ENCODE data around the gene GGA2. TPM values are rescaled to one million over a fixed set of nuclear protein-coding genes. Genes with fewer than 3 reads are reported as not detected.
A peak's percentile ranks its signal among the peaks of the same experiment; 100 is the strongest.
"Not testable (repeated sequence)": the region's sequence is repeated elsewhere in the genome, so short reads cannot be mapped to it uniquely, and the experiment has no call there.

GGA2 gene, protein sequence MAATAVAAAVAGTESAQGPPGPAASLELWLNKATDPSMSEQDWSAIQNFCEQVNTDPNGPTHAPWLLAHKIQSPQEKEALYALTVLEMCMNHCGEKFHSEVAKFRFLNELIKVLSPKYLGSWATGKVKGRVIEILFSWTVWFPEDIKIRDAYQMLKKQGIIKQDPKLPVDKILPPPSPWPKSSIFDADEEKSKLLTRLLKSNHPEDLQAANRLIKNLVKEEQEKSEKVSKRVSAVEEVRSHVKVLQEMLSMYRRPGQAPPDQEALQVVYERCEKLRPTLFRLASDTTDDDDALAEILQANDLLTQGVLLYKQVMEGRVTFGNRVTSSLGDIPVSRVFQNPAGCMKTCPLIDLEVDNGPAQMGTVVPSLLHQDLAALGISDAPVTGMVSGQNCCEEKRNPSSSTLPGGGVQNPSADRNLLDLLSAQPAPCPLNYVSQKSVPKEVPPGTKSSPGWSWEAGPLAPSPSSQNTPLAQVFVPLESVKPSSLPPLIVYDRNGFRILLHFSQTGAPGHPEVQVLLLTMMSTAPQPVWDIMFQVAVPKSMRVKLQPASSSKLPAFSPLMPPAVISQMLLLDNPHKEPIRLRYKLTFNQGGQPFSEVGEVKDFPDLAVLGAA
- total RNA-seq = 100 to 1,000 TPM; 111 to 118 TPM

DNA sequence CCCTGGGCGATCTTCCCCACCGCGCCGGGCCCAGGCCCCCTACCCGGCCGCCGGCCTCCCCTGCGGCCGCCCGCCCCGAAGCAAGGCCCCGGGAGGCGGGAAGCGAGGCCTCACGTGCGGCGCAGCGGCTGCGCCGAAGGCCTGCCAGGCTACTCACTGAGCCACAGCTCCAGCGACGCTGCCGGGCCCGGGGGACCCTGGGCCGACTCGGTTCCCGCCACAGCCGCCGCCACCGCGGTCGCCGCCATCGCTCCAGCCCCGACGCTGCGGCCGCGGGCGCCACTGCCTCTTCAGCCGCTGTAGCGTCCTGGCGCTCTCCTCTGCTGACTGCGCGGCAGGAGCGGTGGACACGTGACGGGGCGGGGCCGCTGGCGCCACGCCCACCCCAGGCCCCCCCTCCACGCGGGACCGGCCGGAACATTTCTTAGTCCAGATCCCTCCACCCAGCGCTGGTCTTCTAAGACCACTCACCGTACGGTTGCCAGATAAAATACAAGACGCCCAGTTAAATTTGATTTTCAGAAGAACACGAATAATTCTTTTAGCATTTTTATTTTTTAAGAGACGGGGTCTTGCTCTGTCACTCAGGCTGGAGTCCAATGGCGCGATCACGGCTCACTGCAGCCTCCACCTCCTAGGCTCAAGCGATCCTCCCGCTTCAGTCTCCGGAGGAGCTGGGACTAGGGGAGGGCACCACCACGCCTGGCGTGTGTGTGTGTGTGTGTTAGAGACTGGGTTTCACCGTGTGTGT, at the start of gene GGA2:
TSS of gene GGA2 (minus strand) at position 331 of the 751 bp plus-strand sequence. CDS start at position 248, 83 bp downstream.
- H3K9me3 Mint-ChIP-seq (ENCODE audit: insufficient read depth) = no peaks in the 10 kb centered on the region

DNA sequence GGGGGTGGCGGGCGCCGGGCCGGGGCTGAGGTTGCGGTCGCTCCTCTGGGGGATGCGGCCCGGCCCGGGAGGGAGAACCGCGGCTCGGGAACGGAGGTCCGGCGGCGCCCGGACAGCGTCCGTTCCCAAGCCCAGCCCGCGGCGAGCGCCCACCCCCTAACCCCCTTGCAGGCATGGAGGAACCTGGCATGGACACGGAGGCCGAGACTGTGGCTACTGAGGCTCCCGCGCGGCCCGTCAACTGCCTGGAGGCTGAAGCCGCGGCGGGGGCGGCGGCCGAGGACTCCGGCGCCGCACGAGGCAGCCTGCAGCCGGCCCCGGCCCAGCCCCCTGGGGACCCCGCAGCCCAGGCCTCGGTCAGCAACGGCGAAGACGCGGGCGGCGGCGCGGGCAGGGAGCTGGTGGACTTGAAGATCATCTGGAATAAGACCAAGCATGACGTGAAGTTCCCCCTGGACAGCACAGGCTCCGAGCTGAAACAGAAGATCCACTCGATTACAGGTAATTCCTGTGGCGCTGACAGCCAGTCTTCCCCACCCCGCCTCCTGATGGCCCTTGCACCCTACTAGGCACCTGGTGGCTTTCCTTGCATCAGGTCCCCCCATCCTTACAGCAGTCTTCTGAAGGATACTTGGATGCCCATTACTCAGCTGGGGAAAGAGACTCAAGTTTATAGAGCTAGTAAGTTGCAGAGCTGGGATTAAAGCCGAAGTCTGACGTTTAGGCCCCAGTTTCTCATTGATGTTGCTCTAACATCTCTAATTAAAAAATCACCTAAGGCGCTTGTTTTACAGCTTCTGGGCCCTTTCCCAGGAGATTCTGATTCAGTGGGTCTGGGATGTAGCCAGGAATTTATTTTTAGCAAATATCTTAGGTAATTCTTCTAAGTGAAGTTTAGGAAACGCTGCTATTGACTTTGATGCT, 47.7 kb upstream of the GGA2 start:
- H3K4me1 Mint-ChIP-seq (ENCODE audit: low read depth) = peaks cover 35% of the 10 kb centered on the region
- peaks cover 29% of the 10 kb centered on the region for H3K36me3 Mint-ChIP-seq (ENCODE audit: low read depth)
- ChIA-PET CTCF (interaction anchor here (1.0 to 2.4 kb wide), 9 partner anchors 17 to 122 kb away, joined by 3 to 12 read pairs (median 4); no protein-coding TSS in a partner anchor), POLR2A (interaction anchor here (0.6 to 1.5 kb wide), 8 partner anchors 11 to 122 kb away, joined by 3 to 4 read pairs (median 3); partner anchors contain the start of genes GGA2 and NDUFAB1)
- H3K4me3 Mint-ChIP-seq = peak overlapping the region; percentile 95
- H3K27ac Mint-ChIP-seq = peak overlapping the region; percentile 94
- peak; percentile 34 for DNase-seq
- no peak for ATAC-seq
- H3K9me3 Mint-ChIP-seq (ENCODE audit: insufficient read depth) = no peaks in the 10 kb centered on the region
- H3K27me3 Mint-ChIP-seq (ENCODE audit: low read depth) = no peaks in the 10 kb centered on the region

More for the DNA sequence above, at the start of gene GGA2:
- CTCF ChIA-PET = interaction anchor here (0.6 to 1.1 kb wide), 5 partner anchors 8 to 333 kb away, joined by 3 to 4 read pairs (median 3); no protein-coding TSS in a partner anchor
- H3K27me3 Mint-ChIP-seq (ENCODE audit: low read depth) = no peaks in the 10 kb centered on the region
- POLR2A ChIA-PET = interaction anchor here (0.7 to 1.4 kb wide), 4 partner anchors 12 to 115 kb away, joined by 3 read pairs; partner anchors contain the start of genes EARS2 and UBFD1
- DNase-seq (peak; percentile 83), ATAC-seq (peak; percentile 89)
- peak within 1 kb of the TSS; percentile 91 for H3K27ac Mint-ChIP-seq
- H3K36me3 Mint-ChIP-seq (ENCODE audit: low read depth) = peaks cover 38% of the 10 kb centered on the region
- H3K4me1 Mint-ChIP-seq (ENCODE audit: low read depth) = peaks cover 71% of the 10 kb centered on the region
- peak within 1 kb of the TSS; percentile 93 for H3K4me3 Mint-ChIP-seq

DNA sequence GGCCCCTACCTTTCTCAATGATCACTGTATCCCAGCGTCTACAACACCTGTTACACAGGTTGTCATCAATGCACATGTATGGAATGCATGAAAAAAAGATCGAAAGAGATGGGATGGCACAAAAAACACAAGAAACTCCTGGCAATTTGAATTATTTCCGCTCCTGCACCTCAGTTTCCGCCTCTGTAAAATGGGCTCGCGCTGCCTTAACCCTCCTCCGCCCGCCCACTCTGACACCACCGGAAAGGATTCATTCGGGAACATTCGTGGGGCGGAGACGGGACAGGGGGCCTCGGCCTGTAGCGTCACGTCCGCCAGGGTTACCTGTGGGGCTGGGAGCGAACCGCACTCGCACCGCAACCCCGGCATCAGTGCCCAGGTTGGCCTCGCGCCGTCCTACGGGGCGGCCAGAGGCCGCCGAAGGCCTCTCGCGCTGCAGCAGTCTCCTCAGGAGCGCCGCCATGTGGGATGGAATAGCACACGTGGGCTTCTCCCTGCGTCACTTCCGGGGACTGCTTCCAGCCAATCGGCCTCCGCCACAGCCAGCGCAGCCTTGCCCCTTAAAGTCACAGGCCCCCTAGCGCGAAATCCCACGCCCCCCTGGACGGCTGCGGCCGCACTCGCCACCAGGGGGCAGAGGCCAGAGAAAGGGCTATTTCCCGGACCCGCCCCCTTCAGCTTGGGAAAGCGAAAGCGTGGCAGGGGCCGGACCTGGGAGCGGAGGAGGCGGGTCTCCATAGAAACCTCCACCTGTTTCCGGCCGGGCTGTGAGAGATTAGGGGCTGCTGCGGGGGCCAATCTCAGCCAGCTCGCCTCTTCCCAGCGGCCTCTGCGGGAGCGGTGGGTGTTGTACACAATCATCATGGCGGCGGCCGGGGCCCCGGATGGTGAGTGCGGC, 46.8 kb upstream of the GGA2 start, which contains the start of the genes EARS2 and UBFD1:
TSS of gene EARS2 (minus strand) at position 470 of the 898 bp plus-strand sequence. CDS start at position 463, 7 bp downstream.
TSS of gene UBFD1 (plus strand) at position 847 of the 898 bp plus-strand sequence. CDS start at position 863, 16 bp downstream.
- ATAC-seq (peak; percentile 92), DNase-seq (peak; percentile 98)
- ChIA-PET POLR2A (interaction anchor here (0.6 to 1.5 kb wide), 6 partner anchors 23 to 123 kb away, joined by 3 read pairs; partner anchors contain the start of genes GGA2 and NDUFAB1), CTCF (interaction anchor here (1.0 to 2.4 kb wide), 6 partner anchors 18 to 121 kb away, joined by 3 to 12 read pairs (median 4); no protein-coding TSS in a partner anchor)
- Mint-ChIP-seq H3K27ac (peak within 1 kb of the TSS; percentile 94), H3K4me3 (peak within 1 kb of the TSS; percentile 95), H3K36me3 (ENCODE audit: low read depth) (peaks cover 22% of the 10 kb centered on the region), H3K4me1 (ENCODE audit: low read depth) (peaks cover 35% of the 10 kb centered on the region), H3K27me3 (ENCODE audit: low read depth) (no peaks in the 10 kb centered on the region), H3K9me3 (ENCODE audit: insufficient read depth) (no peaks in the 10 kb centered on the region)

DNA sequence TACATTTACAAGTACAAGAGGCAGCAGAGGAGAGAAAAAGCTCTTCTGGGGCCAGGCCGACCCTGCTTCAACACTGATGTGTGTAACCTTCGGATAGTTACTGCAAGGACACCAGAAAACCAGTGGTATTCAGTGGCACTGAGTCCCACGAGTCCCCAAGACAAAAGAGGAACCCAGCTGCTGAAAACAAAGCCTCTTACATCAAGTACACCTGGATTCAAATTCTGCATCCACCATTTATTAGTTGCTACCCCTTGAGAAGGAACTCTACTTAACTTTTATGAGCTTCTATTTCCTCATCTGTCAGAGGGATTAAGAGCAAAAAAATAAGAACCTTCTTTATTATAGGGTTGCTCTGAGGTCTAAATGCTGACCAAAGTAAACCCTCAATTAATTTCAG, 44.2 kb upstream of the GGA2 start:
- POLR2A ChIA-PET = interaction anchor here (0.7 kb wide), 1 partner anchor 1590 kb away, joined by 3 read pairs; no protein-coding TSS in a partner anchor
- peaks cover 21% of the 10 kb centered on the region for H3K36me3 Mint-ChIP-seq (ENCODE audit: low read depth)
- CTCF ChIA-PET = interaction anchor here (0.7 to 2.1 kb wide), 4 partner anchors 10 to 119 kb away, joined by 3 to 13 read pairs (median 6); partner anchors contain the start of gene NDUFAB1
- H3K27ac Mint-ChIP-seq = no peak overlapping the region
- no peak overlapping the region for H3K4me3 Mint-ChIP-seq
- ATAC-seq = no peak
- no peaks in the 10 kb centered on the region for H3K27me3 Mint-ChIP-seq (ENCODE audit: low read depth)
- peaks cover 27% of the 10 kb centered on the region for H3K4me1 Mint-ChIP-seq (ENCODE audit: low read depth)
- no peaks in the 10 kb centered on the region for H3K9me3 Mint-ChIP-seq (ENCODE audit: insufficient read depth)
- no peak for DNase-seq

DNA sequence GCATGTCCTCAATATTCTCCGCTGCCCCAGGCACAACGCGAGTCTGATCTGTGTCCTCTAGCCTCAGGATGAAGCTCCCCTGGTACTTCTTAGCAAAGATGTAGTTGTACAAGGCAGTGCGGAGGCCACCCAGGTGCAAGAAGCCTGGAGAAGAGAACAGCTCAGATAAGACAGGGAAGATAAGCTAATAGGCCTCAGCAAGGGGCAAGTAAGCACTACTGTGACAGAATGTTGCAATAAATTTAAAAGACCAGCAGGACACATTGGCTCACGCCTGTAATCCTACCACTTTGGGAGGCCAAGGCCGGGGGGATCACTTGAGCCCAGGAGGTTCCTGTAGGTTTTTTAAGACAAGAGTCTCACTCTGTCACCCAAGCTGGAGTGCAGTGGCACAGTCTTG, 41.9 kb upstream of the GGA2 start:
- DNase-seq (no peak), ATAC-seq (no peak)
- Mint-ChIP-seq H3K4me1 (ENCODE audit: low read depth) (peaks cover 17% of the 10 kb centered on the region), H3K36me3 (ENCODE audit: low read depth) (peaks cover 24% of the 10 kb centered on the region), H3K27ac (no peak overlapping the region), H3K9me3 (ENCODE audit: insufficient read depth) (no peaks in the 10 kb centered on the region), H3K4me3 (no peak overlapping the region), H3K27me3 (ENCODE audit: low read depth) (no peaks in the 10 kb centered on the region)
- ChIA-PET POLR2A (no interaction called here), CTCF (no interaction called here)

DNA sequence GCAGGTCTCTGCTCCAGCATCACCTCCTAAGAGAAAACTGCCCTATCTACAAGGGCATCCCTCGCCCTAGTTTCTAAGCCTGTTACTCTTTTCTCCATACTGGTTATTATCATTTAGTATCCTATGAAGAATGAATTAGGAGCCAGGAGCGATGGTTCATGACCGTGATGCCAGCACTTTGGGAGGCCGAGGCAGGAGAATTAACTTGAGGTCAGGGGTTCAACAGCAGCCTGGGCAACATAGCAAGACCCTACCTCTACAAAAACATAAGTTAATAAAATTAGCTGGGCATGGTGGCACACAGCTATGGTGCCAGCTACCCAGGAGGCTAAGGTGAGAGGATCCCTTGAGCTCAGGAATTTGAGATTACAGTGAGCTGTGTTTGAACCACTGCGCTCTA, 39.6 kb upstream of the GGA2 start:
- no peaks in the 10 kb centered on the region for H3K9me3 Mint-ChIP-seq (ENCODE audit: insufficient read depth)
- H3K27me3 Mint-ChIP-seq (ENCODE audit: low read depth) = no peaks in the 10 kb centered on the region
- ChIA-PET POLR2A (no interaction called here), CTCF (no interaction called here)
- H3K36me3 Mint-ChIP-seq (ENCODE audit: low read depth) = peaks cover 27% of the 10 kb centered on the region
- DNase-seq (no peak), ATAC-seq (no peak)
- no peak overlapping the region for H3K27ac Mint-ChIP-seq
- H3K4me1 Mint-ChIP-seq (ENCODE audit: low read depth) = peaks cover 3% of the 10 kb centered on the region
- H3K4me3 Mint-ChIP-seq = no peak overlapping the region

DNA sequence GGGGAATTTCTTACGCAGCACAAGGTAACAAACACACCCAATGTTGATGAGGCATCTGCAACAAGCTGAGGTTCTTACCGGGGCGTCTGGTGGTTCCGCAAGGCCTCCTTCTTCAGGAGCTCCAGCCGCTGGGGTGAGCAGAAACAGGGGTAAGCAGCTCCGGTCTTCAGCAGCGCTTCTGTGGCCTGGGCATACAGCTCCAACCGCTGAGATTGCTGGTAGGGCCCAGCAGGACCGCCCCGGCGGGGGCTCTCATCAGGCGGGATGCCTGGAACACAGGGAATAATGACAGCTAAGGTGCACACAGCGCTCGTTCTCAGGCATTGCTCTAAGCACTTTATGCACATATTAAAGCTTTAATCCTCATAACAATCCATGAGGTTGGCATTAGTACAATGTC, 34.1 kb upstream of the GGA2 start:
- H3K9me3 Mint-ChIP-seq (ENCODE audit: insufficient read depth) = no peaks in the 10 kb centered on the region
- H3K36me3 Mint-ChIP-seq (ENCODE audit: low read depth) = peaks cover 31% of the 10 kb centered on the region
- no peak overlapping the region for H3K4me3 Mint-ChIP-seq
- ATAC-seq (no peak), DNase-seq (no peak)
- ChIA-PET CTCF (interaction anchor here (0.7 kb wide), 1 partner anchor 10 kb away, joined by 3 read pairs; no protein-coding TSS in a partner anchor), POLR2A (no interaction called here)
- H3K27me3 Mint-ChIP-seq (ENCODE audit: low read depth) = no peaks in the 10 kb centered on the region
- no peaks in the 10 kb centered on the region for H3K4me1 Mint-ChIP-seq (ENCODE audit: low read depth)
- no peak overlapping the region for H3K27ac Mint-ChIP-seq

DNA sequence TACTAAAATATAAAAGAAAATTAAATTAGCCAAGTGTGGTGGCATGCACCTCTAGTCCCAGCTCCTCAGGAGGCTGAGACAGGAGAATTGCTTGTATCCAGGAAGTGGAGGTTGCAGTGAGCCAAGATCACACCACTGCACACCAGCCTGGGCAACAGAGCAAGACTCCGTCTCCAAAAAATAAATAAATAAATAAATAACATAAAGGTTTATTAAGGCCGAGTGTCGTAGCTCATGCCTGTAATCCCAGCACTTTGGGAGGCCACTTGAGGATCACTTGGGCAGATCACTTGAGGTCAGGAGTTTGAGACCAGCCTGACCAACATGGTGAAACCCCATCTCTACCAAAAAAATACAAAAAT, 30.5 kb upstream of the GGA2 start:
- ATAC-seq; H3K27ac Mint-ChIP-seq; POLR2A ChIA-PET; H3K4me1 Mint-ChIP-seq (ENCODE audit: low read depth); H3K9me3 Mint-ChIP-seq (ENCODE audit: insufficient read depth); DNase-seq; H3K27me3 Mint-ChIP-seq (ENCODE audit: low read depth); H3K4me3 Mint-ChIP-seq: not testable (repeated sequence)
- CTCF ChIA-PET = interaction anchor here (0.9 to 1.0 kb wide), 2 partner anchors 8 to 22 kb away, joined by 3 read pairs; no protein-coding TSS in a partner anchor
- peaks cover 25% of the 10 kb centered on the region for H3K36me3 Mint-ChIP-seq (ENCODE audit: low read depth)

DNA sequence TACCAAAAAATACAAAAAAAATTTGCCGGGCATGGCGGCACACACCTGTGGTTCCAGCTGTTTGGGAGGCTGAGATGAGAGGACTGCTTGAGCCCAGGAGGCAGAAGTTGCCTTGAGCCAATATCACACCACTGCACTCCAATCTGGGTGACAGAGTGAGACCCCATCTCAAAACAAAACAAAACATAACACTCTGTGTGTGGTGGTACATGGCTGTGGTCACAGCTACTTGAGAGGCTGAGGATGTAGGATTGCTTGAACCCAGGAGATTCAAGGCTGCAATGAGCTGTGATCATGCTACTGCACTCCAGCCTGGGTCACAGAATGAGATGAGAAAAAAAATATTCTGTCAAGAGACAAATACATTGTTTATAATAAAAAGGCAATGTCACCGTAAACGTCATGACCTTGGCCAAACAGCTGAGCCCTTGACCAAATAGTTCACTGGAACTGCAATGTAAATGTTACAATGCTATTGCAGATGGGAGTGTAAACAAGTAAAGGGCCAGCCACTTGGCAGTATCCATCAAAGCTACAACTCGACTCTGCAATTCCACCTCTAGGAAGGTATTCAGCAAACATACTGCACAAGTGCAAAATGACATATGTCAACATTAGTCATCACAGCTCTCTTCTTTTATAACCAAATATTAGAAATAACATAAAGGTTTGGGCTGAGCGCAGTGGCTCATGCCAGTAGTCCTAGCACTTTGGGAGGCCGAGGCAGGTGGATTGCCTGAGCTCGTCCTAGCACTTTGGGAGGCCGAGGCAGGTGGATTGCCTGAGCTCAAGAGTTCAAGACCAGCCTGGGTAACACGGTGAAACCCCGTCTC, 29.9 kb upstream of the GGA2 start:
- Mint-ChIP-seq H3K36me3 (ENCODE audit: low read depth) (peaks cover 23% of the 10 kb centered on the region), H3K4me3 (no peak overlapping the region), H3K27ac (no peak overlapping the region), H3K4me1 (ENCODE audit: low read depth) (peaks cover 2% of the 10 kb centered on the region), H3K9me3 (ENCODE audit: insufficient read depth) (no peaks in the 10 kb centered on the region), H3K27me3 (ENCODE audit: low read depth) (no peaks in the 10 kb centered on the region)
- ChIA-PET POLR2A (no interaction called here), CTCF (interaction anchor here (0.8 to 1.9 kb wide), 5 partner anchors 8 to 105 kb away, joined by 3 to 7 read pairs (median 4); partner anchors contain the start of genes EARS2 and UBFD1)
- DNase-seq (no peak), ATAC-seq (no peak)
